ENCODE measurements around the gene PHTF1. TPM values are rescaled to one million over a fixed set of nuclear protein-coding genes. Genes with fewer than 3 reads are reported as not detected.

PHTF1 gene
- total and polyA plus RNA-seq, 2 of the 4 experiments (the other 2 are of a cell fraction): 9.6 to 13.3 TPM

DNA sequence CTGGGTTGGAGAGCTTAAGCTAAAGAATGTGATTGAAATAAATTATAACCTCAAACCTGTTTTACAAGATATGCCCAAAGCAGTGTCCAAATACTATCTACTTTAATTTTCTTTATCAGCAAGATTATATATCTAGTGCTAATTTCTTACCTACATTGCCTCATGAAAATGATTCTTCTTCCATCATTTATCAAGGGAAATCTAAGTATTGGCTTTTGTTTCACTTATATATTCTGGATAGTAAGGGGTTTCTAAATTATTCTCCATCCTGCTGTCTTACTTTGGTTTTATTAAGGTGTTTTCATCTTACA, 81.2 kb downstream of the PHTF1 start:
- no peak overlapping the region for H4K8ac ChIP-seq (ENCODE audit: low read depth in 2 of 2, low read length in 2 of 2)
- in situ Hi-C loops (cut with MboI; ENCODE audit: low sequenced_read_pairs): loop anchor here (5.0 to 25.0 kb wide), 2 partner anchors 531 to 966 kb away; partner anchors contain the start of genes PPM1J and RHOC
- H3K27ac ChIP-seq (ENCODE audit: insufficient read depth, low read length): no peak overlapping the region
- intact Hi-C loops (cut with micrococcal nuclease): loop anchor here (1.0 to 10.0 kb wide), 7 partner anchors 223 to 961 kb away; partner anchors contain the start of genes LRIG2, MAGI3 and PPM1J
- no peak overlapping the region for H2BK15ac ChIP-seq (ENCODE audit: low read depth, low read length)
- no peak overlapping the region for H3K4ac ChIP-seq (ENCODE audit: low read depth, low read length)
- H3K9ac ChIP-seq (ENCODE audit: low read depth, low read length): no peak overlapping the region
- H2AK9ac ChIP-seq (replicated peaks; ENCODE audit: low read depth, low read length, poor library complexity): no peak overlapping the region
- no peak overlapping the region for H3K23ac ChIP-seq (ENCODE audit: low read depth, low read length)
- no peak for ATAC-seq (ENCODE audit: low read depth)
- ChIA-PET CTCF (interaction anchor here (0.5 to 1.2 kb wide), 7 partner anchors 10 to 962 kb away, joined by 3 to 5 read pairs (median 3); partner anchors contain the start of gene PPM1J), POLR2A (ENCODE audit: unreplicated experiment) (no interaction called here)
- BruUV-seq (replicated peaks): no TSS peak
- H4K5ac ChIP-seq (ENCODE audit: low read depth, low read length): no peak overlapping the region
- no peak overlapping the region for H2AFZ ChIP-seq (replicated peaks; ENCODE audit: low read length, poor library complexity)
- dilution Hi-C loops (cut with HindIII; ENCODE audit: low sequenced_read_pairs, unreplicated experiment): no loop called here
- H3K18ac ChIP-seq (ENCODE audit: low read depth, low read length): no peak overlapping the region
- H3K9me1 ChIP-seq (ENCODE audit: insufficient read depth, low read length): peaks cover 2% of the 10 kb centered on the region; the same call in 1 of the 2 replicates
- H2BK20ac ChIP-seq (ENCODE audit: low read depth, low read length): no peak overlapping the region
- H4K20me1 ChIP-seq (ENCODE audit: insufficient read depth, low read length): no peaks in the 10 kb centered on the region
- H3K9me3 ChIP-seq (ENCODE audit: control insufficient read depth, insufficient read depth, low read length): no peaks in the 10 kb centered on the region
- H2BK120ac ChIP-seq (ENCODE audit: low read depth, low read length): no peak overlapping the region
- H2BK5ac ChIP-seq (ENCODE audit: low read depth, low read length, poor library complexity, severe bottlenecking): no peak overlapping the region
- 0 out of 2 replicates have a peak, but pooled peaks cover under 1% of the 10 kb centered on the region for H3K36me3 ChIP-seq (ENCODE audit: control insufficient read depth, insufficient read depth, low read length)
- H3K14ac ChIP-seq (replicated peaks; ENCODE audit: low read depth, low read length): no peak overlapping the region
- H3K4me2 ChIP-seq (ENCODE audit: low read depth, low read length): no peak overlapping the region
- no peak overlapping the region for H3K4me3 ChIP-seq (ENCODE audit: insufficient read depth, low read depth, low read length)
- no peak overlapping the region for H3K56ac ChIP-seq (ENCODE audit: extremely low read depth, insufficient read depth, low read length)
- H4K91ac ChIP-seq (ENCODE audit: insufficient read depth, low read depth, low read length): no peak overlapping the region
- H3K4me1 ChIP-seq (ENCODE audit: control insufficient read depth, insufficient read depth, low read length): peaks cover 2% of the 10 kb centered on the region; the same call in 1 of the 2 replicates
- TF ChIP-seq RFX5 (IDR thresholded peaks at IDR 0.05; ENCODE audit: low read depth, low read length) (no peak), FOS (IDR thresholded peaks at IDR 0.05; ENCODE audit: low read depth, low read length) (no peak)
- no peaks in the 10 kb centered on the region for H3K79me1 ChIP-seq (ENCODE audit: low read depth in 1 of 2, low read length in 2 of 2)
- H2AK5ac ChIP-seq (ENCODE audit: low read depth, low read length): no peak overlapping the region
- no peaks in the 10 kb centered on the region for H3K27me3 ChIP-seq (ENCODE audit: control insufficient read depth, insufficient read depth, low read length)
- no peak for DNase-seq
